PFSK-1 (cell line): ENCODE results near the gene LACC1.

Experiments
- FOXP2 ChIP-seq: optimal IDR thresholded peaks from 2 replicates; pipeline ENCODE3; 2011; ENCODE audit warnings: borderline replicate concordance, control low read depth, inconsistent platforms; ENCODE audit not compliant: insufficient read depth; ENCODE audit errors: extremely low read length, extremely low read depth
- POLR2AphosphoS5 ChIP-seq: IDR thresholded peaks from 2 replicates; pipeline ENCODE4 v1.6.1; 2012; ENCODE audit warnings: low read depth, mild to moderate bottlenecking, control low read depth, low read length, moderate library complexity
- REST ChIP-seq, 2 experiments: IDR thresholded peaks; 2 replicates each; pipeline versions ENCODE4 v1.6.1 to v1.8.0; 2011 to 2012; ENCODE audit warnings: low read depth in 2 of 2, low read length in 2 of 2, control low read depth in 1 of 2, inconsistent platforms in 1 of 2, mild to moderate bottlenecking in 1 of 2, moderate library complexity in 1 of 2; ENCODE audit not compliant: insufficient read depth in 1 of 2
- SIN3A ChIP-seq: IDR thresholded peaks from 2 replicates; pipeline ENCODE4 v1.6.1; 2012; ENCODE audit warnings: mild to moderate bottlenecking, low read length, moderate library complexity, borderline replicate concordance; ENCODE audit not compliant: insufficient read depth
- TAF1 ChIP-seq: IDR thresholded peaks from 2 replicates; pipeline ENCODE4 v1.6.1; 2012; ENCODE audit warnings: low read length, control low read depth, borderline replicate concordance; ENCODE audit not compliant: insufficient read depth

The LACC1 gene

GRCh38 chr13:43895940-43896339, 16.2 kb downstream of the LACC1 start:
- TF ChIP-seq FOXP2 (no peak), TAF1 (no peak), POLR2AphosphoS5 (no peak), SIN3A (no peak)

GRCh38 chr13:43905435-43906031, 25.8 kb downstream of the LACC1 start:
- TF ChIP-seq POLR2AphosphoS5 (no peak), FOXP2 (no peak), TAF1 (no peak), SIN3A (no peak), REST (IDR thresholded peaks at IDR 0.05; ENCODE audit: insufficient read depth in 1 of 2, low read depth in 2 of 2, low read length in 2 of 2) (no peak)

GRCh38 chr13:43908156-43909126, 28.7 kb downstream of the LACC1 start:
- TF ChIP-seq REST (IDR thresholded peaks at IDR 0.05; ENCODE audit: insufficient read depth in 1 of 2, low read depth in 2 of 2, low read length in 2 of 2) (no peak), SIN3A (no peak), TAF1 (no peak), FOXP2 (no peak), POLR2AphosphoS5 (no peak)

- no peak for TF ChIP-seq FOXP2
- TF ChIP-seq SIN3A: no peak
Measured at GRCh38 chr13:43910856-43911255, 31.2 kb downstream of the LACC1 start.

- TF ChIP-seq POLR2AphosphoS5 (no peak), FOXP2 (no peak), SIN3A (no peak), REST (IDR thresholded peaks at IDR 0.05; ENCODE audit: insufficient read depth in 1 of 2, low read depth in 2 of 2, low read length in 2 of 2) (no peak), TAF1 (no peak)
Measured at GRCh38 chr13:43911278-43911677, 31.6 kb downstream of the LACC1 start.

GRCh38 chr13:43911871-43912270, 32.2 kb downstream of the LACC1 start:
- no peak for TF ChIP-seq FOXP2
- TF ChIP-seq REST (IDR thresholded peaks at IDR 0.05; ENCODE audit: insufficient read depth in 1 of 2, low read depth in 2 of 2, low read length in 2 of 2): no peak
